Activated CD8-positive, alpha-beta memory T cell treated with anti-CD3 and anti-CD28 coated beads, Interleukin-2, amount 10 ng/mL, durations not matched to agents 7 days and 5 days (primary cell): ENCODE results near the gene SHISA6. TPM values are rescaled to one million over a fixed set of nuclear protein-coding genes. Genes with fewer than 3 reads are reported as not detected.

Experiments used
- ATAC-seq: fragments of 150-1000 bp; cut with Tn5 transposase; one replicate; pipeline ENCODE4 v1.10.0; 2021; ENCODE audit warnings: moderate library complexity
- CTCF ChIA-PET: fragments of 350-600 bp; sonication (Branson Sonifier 250); formaldehyde crosslinking; loops from one replicate; lab custom pipeline; 2021; ENCODE audit warnings: antibody characterized with exemption; lab: Charles Lee
- DNase-seq: peaks from one replicate; pipeline ENCODE4 v3.0.0-alpha.2; 2020
- H3K27ac Mint-ChIP-seq: one replicate; pipeline ENCODE4 v1.8.0; 2021; ENCODE audit warnings: mild to moderate bottlenecking, mixed read lengths
- H3K27me3 Mint-ChIP-seq: one replicate; pipeline ENCODE4 v1.8.0; 2021; ENCODE audit warnings: mixed read lengths
- H3K36me3 Mint-ChIP-seq: one replicate; pipeline ENCODE4 v1.8.0; 2021; ENCODE audit warnings: mild to moderate bottlenecking, mixed read lengths
- H3K4me1 Mint-ChIP-seq: one replicate; pipeline ENCODE4 v1.8.0; 2021; ENCODE audit warnings: mixed read lengths
- H3K4me3 Mint-ChIP-seq: one replicate; pipeline ENCODE4 v1.8.0; 2021; ENCODE audit warnings: mild to moderate bottlenecking, moderate library complexity, mixed read lengths
- H3K9me3 Mint-ChIP-seq: one replicate; pipeline ENCODE4 v1.8.0; 2022; ENCODE audit warnings: low read depth, mixed read lengths
- total RNA-seq, 2 experiments: library from RNA; stranded (reverse); gene quantifications; one replicate each; pipeline ENCODE4 v1.2.3, GENCODE V29; 2021

SHISA6 gene
- total RNA-seq, 2 experiments from 2014 or later = not detected

DNA sequence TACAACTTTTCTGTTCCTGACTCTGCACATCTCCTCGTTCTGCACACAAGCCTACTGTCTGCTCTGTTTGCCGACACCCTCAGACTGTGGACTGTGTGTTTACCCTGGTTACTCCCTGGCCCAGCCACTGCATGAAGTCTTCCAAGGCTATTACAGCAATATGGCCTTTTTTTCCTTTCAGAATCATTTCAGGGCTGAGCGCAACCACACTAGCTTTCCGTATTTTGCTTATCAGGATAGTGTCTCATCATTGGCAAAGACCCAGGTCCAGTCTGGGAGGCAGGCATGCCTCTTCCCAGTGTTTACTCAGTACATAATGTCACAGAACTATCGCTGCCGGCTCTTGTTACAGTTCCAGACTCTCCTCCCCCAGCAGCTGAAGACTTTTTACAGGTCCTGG lies 367.4 kb downstream of the SHISA6 start:
- H3K27ac Mint-ChIP-seq = no peak overlapping the region
- ATAC-seq (no peak), DNase-seq (no peak)
- no peak overlapping the region for H3K4me3 Mint-ChIP-seq
- no peaks in the 10 kb centered on the region for H3K27me3 Mint-ChIP-seq
- H3K9me3 Mint-ChIP-seq = peaks cover 8% of the 10 kb centered on the region
- CTCF ChIA-PET = no interaction called here
- H3K36me3 Mint-ChIP-seq = no peaks in the 10 kb centered on the region
- no peaks in the 10 kb centered on the region for H3K4me1 Mint-ChIP-seq

DNA sequence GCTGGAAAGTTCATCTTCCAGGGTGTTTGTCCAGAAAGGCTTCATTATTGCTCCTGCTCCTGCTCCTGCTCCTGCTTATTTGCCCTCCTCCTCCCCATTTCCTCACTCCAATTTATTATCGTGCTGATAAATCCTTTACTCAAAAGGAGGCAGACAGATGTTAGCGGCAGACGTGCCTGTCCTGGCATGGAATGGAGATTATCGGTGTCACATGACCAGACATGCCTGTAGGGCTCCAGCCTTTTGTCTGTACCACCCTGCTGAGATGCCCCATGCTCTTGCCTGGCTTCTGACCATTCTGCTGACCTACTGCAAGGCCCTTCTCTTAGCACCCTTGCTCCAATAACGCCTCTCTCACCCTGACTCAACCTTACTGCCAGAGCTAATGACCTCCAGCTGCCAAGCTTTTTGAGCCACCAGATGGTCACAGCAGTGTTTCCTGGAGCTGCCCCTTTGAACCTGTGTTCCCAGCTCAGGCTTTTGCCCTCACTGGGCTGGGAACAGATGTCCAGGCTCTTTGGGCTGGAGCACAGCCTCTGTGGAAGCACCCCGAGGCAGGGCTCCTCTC lies 370.1 kb downstream of the SHISA6 start:
- Mint-ChIP-seq H3K4me1 (no peaks in the 10 kb centered on the region), H3K9me3 (peaks cover 7% of the 10 kb centered on the region), H3K27ac (no peak overlapping the region), H3K4me3 (no peak overlapping the region), H3K36me3 (no peaks in the 10 kb centered on the region), H3K27me3 (no peaks in the 10 kb centered on the region)
- CTCF ChIA-PET = no interaction called here
- ATAC-seq (no peak), DNase-seq (no peak)

DNA sequence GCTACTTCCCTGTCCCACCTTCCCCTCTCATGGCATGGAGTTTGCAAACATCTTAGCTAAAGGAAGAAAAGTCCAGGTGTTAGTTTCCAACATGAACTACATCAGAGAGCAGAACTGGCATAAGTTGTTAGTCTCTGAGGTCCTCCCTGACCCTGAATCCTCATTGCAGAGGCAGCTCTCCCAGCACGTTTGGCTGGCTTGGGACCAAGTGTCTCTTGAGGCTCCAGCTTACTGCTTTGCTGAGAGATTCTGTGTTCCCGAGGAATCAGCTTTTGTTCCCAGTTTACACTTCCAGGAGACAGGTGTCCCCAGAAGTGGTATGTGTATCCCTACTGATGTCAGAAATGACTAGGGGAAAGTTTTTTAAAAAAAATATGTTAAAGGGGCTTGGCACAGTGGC lies 371.9 kb downstream of the SHISA6 start:
- H3K27me3 Mint-ChIP-seq = no peaks in the 10 kb centered on the region
- no peaks in the 10 kb centered on the region for H3K36me3 Mint-ChIP-seq
- DNase-seq (no peak), ATAC-seq (no peak)
- H3K4me1 Mint-ChIP-seq = no peaks in the 10 kb centered on the region
- no peak overlapping the region for H3K27ac Mint-ChIP-seq
- no peak overlapping the region for H3K4me3 Mint-ChIP-seq
- H3K9me3 Mint-ChIP-seq = no peaks in the 10 kb centered on the region
- CTCF ChIA-PET = no interaction called here
